ENCODE measurements around the gene TSPO. TPM values are rescaled to one million over a fixed set of nuclear protein-coding genes. Genes with fewer than 3 reads are reported as not detected.

TSPO gene
- total RNA-seq, 4 donors from 2014 or later: 101 to 174 (median 113) TPM

- Histone ChIP-seq H3K27me3 (no peaks in the 10 kb centered on the region), H3K4me1 (peaks cover 13 to 27% of the 10 kb centered on the region in 2 donors), H3K9me3 (no peaks in the 10 kb centered on the region), H3K4me3 (no peak overlapping the region), H3K27ac (no peak overlapping the region), H3K36me3 (no peaks in the 10 kb centered on the region)
- peak in 1 of 2 donors; percentile 33 for DNase-seq
- in situ Hi-C loops (cut with MboI; ENCODE audit: low sequenced_read_pairs in 4 of 4) (no loop called here), intact Hi-C loops (cut with DNase I; ENCODE audit: low total_unique reads) (no loop called here)
- TF ChIP-seq CTCF (IDR thresholded peaks at IDR 0.05 in 4 of 5, conservative IDR thresholded peaks at IDR 0.05 in 1 of 5): no peak
- no peak for ATAC-seq
Measured at GRCh38 chr22:43154887-43155536, 3.7 kb downstream of the TSPO start.

GRCh38 chr22:43155789-43156188 lies 4.4 kb downstream of the TSPO start:
- H3K4me1 ChIP-seq: peaks cover 13 to 25% of the 10 kb centered on the region in 2 donors
- no peak for TF ChIP-seq POLR2A (IDR thresholded peaks at IDR 0.05)
- TF ChIP-seq CTCF (IDR thresholded peaks at IDR 0.05 in 4 of 5, conservative IDR thresholded peaks at IDR 0.05 in 1 of 5): no peak

GRCh38 chr22:43156413-43156812 lies 5.1 kb downstream of the TSPO start:
- in situ Hi-C loops (cut with MboI; ENCODE audit: low sequenced_read_pairs in 4 of 4) (no loop called here), intact Hi-C loops (cut with DNase I; ENCODE audit: low total_unique reads) (no loop called here)
- Histone ChIP-seq H3K27ac (no peak overlapping the region), H3K4me1 (peaks cover 13 to 22% of the 10 kb centered on the region in 2 donors), H3K4me3 (no peak overlapping the region), H3K27me3 (no peaks in the 10 kb centered on the region), H3K9me3 (no peaks in the 10 kb centered on the region), H3K36me3 (no peaks in the 10 kb centered on the region)
- DNase-seq (no peak), ATAC-seq (no peak)
- TF ChIP-seq CTCF (IDR thresholded peaks at IDR 0.05 in 4 of 5, conservative IDR thresholded peaks at IDR 0.05 in 1 of 5): no peak
- no peak for TF ChIP-seq POLR2A (IDR thresholded peaks at IDR 0.05)

More at GRCh38 chr22:43155789-43156188, 4.4 kb downstream of the TSPO start:
- ATAC-seq (no peak), DNase-seq (no peak)
- H3K27me3 ChIP-seq: no peaks in the 10 kb centered on the region
- intact Hi-C loops (cut with DNase I; ENCODE audit: low total_unique reads): no loop called here
- no peak overlapping the region for H3K27ac ChIP-seq
- H3K9me3 ChIP-seq: no peaks in the 10 kb centered on the region
- in situ Hi-C loops (cut with MboI; ENCODE audit: low sequenced_read_pairs in 4 of 4): no loop called here
- no peak overlapping the region for H3K4me3 ChIP-seq
- no peaks in the 10 kb centered on the region for H3K36me3 ChIP-seq

DNA sequence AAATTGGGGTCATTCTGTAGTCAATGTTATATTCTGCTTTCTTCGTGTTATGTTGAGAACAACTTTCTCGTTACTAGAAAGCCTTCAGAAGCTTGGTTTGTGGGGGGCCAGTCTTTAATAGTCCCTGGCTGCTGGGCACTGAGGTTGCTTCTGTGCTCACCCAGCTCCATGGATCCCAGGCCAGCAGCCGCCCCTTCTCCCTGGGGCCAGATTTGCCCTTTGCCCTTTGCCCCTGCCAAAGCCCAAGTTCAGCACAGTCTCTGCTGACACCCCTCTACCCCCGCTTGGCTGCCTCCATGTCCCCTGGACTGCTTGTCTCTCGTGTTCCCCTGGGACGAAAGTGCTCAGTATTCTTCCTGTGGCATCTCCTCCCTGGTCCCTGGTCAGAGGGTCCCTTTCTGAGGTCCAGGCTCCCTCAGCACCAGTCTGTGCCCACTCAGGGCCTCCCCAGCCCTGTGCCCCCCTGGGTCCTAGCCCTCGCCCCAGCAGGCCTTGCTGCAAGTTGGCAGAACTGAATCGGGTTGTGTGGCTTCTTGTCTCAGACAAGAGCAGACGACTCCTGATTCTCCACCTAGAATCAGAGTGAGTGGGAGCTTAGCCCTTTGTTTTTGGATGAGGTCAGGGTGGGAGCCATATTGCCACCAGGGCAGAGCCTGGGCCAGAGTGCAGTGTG lies 6.7 kb downstream of the TSPO start:
- no peak for DNase-seq
- Histone ChIP-seq H3K4me3 (no peak overlapping the region), H3K4me1 (peaks cover under 1 to 7% of the 10 kb centered on the region in 2 donors), H3K27me3 (no peaks in the 10 kb centered on the region), H3K27ac (no peak overlapping the region), H3K9me3 (no peaks in the 10 kb centered on the region), H3K36me3 (peaks cover 0 to 10% of the 10 kb centered on the region in 2 donors)
- intact Hi-C loops (cut with DNase I; ENCODE audit: low total_unique reads): no loop called here
- in situ Hi-C loops (cut with MboI; ENCODE audit: low sequenced_read_pairs in 4 of 4): no loop called here
- TF ChIP-seq POLR2A (IDR thresholded peaks at IDR 0.05) (no peak), CTCF (IDR thresholded peaks at IDR 0.05 in 4 of 5, conservative IDR thresholded peaks at IDR 0.05 in 1 of 5) (no peak)
- ATAC-seq: no peak
